HG03095 (cell line): ENCODE measurements around the gene VIPR2.

Experiments used
- ATAC-seq: cut with Tn5 transposase; IDR thresholded peaks from one replicate; pipeline ENCODE4 v1.9.1; 2021; ENCODE audit warnings: moderate library complexity; ENCODE audit not compliant: unreplicated experiment

The VIPR2 gene

DNA sequence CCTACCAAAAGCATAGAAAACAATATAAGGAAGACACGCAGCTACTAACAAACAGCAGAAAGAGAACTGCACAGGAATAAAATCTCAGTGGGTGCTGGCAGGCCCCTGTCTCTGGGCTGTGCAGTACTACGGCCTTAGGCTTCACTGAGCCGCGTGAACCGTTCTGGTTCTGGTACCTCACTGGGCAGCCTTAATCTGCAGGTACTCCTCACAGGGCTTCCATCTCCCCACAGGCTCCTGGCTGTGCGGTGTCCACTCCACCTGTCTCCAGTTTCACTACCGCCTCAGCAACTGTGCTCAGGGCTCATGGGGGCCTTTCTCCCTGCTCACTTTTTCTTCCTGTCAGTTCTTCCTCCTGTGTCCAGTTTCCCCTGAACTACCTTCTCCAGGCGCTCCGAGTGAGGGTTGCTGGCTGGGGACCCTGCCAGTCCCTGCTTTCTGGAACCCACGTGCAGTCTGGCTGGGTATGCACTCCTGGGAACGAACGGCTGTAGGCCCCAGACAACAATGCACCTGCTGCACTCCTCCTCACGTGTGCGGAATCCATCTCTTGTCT, 75.7 kb downstream of the VIPR2 start:
- no peak for ATAC-seq

- no peak for ATAC-seq
Observed at GRCh38 chr7:159068488-159068811, 76.2 kb downstream of the VIPR2 start.

DNA sequence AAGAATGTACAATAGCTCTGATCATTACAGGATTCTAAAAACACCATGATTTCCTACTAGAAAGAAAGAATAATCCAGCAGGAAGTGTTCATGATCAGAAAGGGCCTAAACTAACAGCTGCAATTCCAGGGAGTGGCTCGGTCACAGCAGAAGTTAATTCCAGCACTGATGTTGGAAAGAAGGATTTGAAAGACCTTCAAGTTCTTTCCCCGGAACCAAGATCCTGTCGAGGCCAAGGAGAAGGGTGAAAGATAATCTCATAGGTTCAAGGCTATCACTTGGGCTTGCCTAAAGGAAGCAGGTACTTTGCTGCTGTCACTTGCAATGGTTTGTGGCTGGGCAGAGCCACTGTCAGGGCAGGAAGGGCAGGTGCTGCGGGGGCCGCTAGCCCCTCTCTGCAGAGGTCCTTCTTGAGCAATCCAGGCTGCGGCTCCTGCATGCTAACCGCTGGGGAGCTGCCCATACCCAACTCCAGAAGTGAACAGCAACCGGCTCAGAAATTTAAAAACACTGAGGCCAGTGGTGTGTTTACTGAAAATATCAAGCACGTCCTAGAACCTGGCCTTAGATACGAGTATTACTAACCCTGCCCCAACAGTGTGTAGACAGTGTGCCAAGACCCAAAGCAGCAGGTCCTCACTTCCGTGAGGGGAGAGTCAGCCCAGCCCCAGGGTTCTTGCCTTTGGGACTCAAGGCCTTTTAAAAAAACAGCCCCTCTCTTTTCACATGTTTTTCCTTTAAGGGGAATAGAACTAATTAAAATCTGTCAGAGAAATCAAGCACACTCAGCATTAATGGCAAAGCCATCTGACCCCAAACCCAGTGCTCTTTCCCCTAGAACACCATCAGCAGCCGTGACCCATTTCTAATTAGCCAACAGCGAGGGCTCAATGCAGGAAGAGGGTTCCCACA, 76.8 kb downstream of the VIPR2 start:
- no peak for ATAC-seq

DNA sequence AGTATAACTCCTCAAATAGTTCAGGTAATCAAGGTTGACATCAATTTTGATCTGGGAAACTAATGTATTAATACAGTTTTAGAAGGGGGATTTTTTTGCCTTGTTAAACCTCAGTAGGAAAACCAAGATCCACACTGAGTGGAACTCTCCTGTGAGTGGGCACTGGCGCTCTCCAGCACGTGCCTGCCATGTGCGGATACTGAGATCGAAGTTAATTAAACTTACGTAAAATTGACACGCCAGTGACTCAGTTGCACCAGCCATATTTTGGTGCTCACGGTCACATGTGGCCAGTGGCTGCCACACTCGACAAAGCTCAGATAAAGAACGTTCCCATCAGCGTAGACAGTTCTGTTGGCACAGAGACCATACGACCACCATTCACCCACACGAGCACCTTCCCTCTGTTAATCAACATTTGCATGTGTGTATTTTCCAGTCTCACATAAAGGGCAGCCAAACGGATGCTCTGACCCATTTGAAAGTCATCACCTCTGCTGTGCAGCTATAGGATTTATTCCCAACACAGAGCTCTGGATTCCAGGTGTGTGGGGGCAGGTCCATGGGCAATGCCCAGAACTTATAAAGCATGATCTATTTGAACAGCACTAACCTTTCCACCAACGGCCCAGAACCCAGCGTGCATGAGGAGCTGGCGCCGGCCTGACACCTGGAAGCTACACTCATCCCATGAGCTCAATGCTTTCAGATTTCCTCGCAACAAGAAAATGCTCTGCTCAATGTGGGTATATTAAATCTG, 77.7 kb downstream of the VIPR2 start:
- no peak for ATAC-seq

DNA sequence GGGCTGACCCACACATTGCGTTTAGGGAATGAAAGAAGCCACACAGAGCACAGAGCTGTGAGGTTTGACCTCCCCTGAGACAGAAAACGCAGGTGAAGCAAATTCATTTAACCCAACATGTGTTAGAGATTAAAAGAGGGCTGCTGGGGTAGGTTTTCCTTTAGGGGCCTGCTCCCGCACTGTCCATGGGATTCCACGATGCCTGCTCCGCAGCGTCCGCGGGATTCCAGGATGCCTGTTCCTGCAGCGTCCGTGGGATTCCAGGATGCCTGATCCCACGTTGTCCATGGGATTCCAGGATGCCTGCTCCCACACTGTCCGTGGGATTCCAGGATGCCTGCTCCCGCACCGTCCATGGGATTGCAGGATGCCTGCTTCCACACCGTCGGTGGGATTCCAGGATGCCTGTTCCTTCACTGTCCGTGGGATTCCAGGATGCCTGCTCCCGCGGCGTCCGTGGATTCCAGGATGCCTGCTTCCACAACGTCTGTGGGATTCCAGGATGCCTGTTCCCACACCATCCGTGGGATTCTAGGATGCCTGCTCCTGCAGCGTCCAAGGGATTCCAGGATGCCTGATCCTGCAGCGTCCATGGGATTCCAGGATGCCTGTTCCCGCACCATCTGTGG, 78.7 kb downstream of the VIPR2 start:
- ATAC-seq: no peak

DNA sequence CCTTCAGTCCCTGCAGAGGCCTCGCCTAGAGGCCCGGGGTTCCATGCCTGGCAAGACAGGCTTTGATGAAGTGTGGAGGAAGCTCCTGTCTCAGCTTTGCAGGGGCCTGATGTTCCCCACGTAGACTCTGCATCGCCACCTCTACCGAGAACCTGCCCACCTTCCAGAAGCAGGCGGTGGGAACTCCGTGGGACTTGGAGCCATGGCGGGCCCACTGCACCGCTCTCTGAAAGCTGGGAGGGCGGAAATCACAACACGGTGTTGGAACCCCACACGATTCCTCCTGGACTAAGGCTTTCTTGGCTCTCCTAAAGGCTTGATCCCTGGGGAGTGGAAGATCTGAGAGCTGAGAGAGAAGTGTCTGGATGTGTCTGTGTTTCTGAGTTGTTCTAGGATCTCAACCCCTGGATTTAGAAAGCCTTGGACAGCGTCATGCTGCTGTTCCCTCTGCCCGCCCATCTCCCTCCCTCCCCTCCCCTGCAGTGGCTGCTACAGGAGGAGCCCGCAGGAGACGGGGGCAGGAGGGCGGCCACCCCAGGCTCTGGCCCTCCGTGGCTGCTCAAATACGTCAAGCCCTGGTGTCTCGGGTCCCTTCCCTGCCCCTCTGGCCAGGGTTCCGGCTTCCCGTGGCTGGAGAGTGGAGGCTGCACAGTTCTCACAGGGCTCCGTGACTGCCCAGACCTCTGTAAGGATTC, 79.7 kb downstream of the VIPR2 start:
- no peak for ATAC-seq

- no peak for ATAC-seq
Observed at GRCh38 chr7:159064121-159064815, 80.4 kb downstream of the VIPR2 start.

DNA sequence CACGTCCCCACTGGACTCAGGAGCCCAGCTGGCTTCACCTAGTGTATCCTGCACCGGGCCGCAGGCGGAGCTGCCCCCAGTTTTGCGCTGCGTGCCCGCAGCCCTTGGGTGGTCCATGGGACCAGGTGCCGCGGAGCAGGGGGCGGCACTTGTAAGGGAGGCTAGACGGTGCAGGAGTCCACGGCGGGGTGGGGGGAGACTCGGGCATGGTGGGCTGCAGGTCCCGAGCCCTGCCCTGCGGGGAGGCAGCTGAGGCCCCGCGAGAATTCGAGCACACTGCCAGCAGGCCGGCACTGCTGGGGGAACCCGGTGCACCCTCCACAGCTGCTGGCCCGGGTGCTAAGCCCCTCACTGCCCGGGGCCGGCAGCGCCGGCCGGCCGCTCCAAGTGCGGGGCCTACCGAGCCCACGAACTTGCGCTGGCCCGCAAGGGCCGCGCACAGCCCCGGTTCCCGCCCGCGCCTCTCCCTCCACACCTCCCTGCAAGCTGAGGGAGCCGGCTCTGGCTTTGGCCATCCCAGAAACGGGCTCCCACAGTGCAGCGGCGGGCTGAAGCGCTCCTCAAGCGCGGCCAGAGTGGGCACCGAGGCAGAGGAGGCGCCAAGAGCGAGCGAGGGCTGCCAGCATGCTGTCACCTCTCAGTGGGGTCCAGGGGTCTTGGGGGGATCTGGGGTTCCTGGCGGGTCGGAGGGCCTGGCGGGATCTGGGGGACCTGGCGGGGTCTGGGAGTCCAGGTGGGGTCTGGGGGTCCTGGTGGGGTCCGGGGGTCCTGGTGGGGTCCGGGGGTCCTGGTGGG, 81.4 kb downstream of the VIPR2 start:
- ATAC-seq: no peak

GRCh38 chr7:159062569-159062968, 82.1 kb downstream of the VIPR2 start:
- no peak for ATAC-seq

DNA sequence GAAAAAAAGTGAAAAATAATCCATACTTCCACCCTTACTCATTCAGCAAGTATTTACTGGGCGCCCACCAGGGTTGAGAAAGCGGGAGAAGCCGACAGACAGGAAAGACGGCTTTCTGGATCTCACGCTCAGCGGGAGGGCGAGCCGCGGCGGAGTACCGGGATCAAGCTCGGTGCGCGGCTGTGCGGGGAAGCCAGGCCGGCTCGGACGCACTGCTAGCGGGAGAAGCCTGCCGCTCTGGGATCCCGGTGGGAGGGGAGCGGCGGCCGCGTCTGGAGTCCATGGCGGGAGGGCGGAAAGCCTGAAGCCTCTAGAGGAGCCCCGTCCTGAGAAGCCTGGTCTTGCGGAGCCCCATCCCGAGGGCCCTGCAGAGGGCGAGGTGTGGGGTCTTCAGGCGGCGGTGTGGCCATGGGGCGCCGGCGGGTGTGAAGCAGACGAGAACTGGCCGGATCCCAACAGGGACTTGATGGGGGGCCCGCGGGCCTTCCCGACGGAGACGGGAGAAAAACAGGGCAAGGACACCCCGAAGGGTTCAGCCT, 82.9 kb downstream of the VIPR2 start:
- ATAC-seq: no peak

GRCh38 chr7:159061209-159061608, 83.5 kb downstream of the VIPR2 start:
- no peak for ATAC-seq

- no peak for ATAC-seq
Observed at GRCh38 chr7:159060440-159060839, 84.2 kb downstream of the VIPR2 start.

DNA sequence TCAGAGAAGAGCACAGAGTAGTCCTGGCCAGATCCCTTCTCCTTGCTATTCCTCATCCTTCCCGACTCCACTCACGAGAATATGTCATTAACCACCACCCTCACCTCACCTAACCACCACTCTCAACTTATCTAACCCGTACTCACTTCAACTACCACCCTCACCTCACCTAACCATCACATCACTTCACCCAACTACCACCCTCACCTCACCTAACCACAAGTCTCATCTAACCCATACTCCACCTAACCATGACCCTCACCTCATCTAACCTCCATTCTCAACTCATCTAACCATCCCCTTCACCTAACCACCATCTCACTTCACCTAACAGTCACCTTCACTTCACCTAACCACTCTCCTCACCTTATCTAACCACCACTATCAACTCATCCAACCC, 85.0 kb downstream of the VIPR2 start:
- ATAC-seq: no peak

- no peak for ATAC-seq
Observed at GRCh38 chr7:159057647-159058046, 87.0 kb downstream of the VIPR2 start.

- ATAC-seq: no peak
Observed at GRCh38 chr7:159056737-159057136, 87.9 kb downstream of the VIPR2 start.

DNA sequence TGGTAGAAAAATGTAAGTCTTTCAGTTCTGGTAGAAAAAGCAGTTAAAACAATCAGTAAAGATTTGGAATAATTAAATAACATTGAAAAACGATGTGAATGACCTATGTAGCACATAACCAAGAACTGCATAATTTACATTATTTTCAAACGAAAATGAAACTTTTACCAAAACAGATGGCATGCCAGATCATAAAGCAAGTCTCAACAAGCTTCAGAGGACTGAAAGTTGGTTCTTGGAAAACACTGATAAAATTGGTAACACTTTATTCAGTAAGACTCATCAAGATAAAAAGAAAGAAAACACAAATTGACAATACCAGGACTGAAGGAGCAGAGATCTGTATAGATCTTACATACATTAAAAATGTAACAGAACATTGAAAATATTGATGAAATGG, 92.8 kb downstream of the VIPR2 start:
- no peak for ATAC-seq

GRCh38 chr7:159050704-159051103, 94.0 kb downstream of the VIPR2 start:
- ATAC-seq: no peak

GRCh38 chr7:159049266-159050025, 95.2 kb downstream of the VIPR2 start:
- no peak for ATAC-seq

DNA sequence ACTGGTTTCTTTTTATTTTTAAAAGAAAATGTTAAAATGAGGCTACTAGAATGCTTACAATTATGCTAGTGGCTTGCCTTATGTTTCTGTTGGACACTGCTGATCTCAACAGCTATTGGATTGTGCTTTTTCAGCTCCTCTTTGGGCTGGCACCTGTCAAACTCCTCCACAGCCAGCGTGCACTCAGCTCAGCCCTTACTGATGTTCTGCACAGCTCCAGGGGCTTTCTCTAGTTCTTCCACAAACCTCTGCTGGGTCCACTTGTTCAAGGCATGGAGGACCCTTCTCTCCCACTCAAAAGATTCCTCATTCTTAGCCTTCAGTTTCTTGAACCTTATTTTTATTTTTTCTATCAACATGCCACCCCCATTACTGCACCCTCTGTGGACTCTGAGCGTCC, 96.0 kb downstream of the VIPR2 start:
- no peak for ATAC-seq
